Erythroblast (primary cell): Measurements from ENCODE around the gene FCER1G.

Experiments used
- GATA1 ChIP-seq: IDR thresholded peaks from 2 replicates; pipeline ENCODE4 v1.6.1; 2011; ENCODE audit warnings: low read depth, mild to moderate bottlenecking, control low read depth, low read length, moderate library complexity
- POLR2A ChIP-seq: IDR thresholded peaks from 2 replicates; pipeline ENCODE4 v1.6.1; 2011; ENCODE audit warnings: mild to moderate bottlenecking, low read length

GRCh38 chr1:161226759-161227158 is 11.7 kb downstream of the FCER1G start:
- TF ChIP-seq POLR2A (no peak), GATA1 (no peak)
